DMS114 treated with DMSO at 0.1 percent for 48 hours (cell line): ENCODE measurements around the gene C1orf94.

Experiments used
- DNase-seq: peaks from one replicate; lab custom pipeline; 2025; ENCODE audit not compliant: unreplicated experiment; lab: John Stamatoyannopoulos, UW

The C1orf94 gene

GRCh38 chr1:34176830-34177603 lies at the start of gene C1orf94:
Gene C1orf94, plus strand, starts transcription at chr1:34176907. Its CDS starts 883 bp downstream, at chr1:34177790.
- no peak for DNase-seq

- no peak for DNase-seq
These were observed 49.4 kb upstream of the C1orf94 start for GRCh38 chr1:34127006-34128000.

- no peak for DNase-seq
These were observed 48.4 kb upstream of the C1orf94 start for GRCh38 chr1:34128186-34128889.

- DNase-seq, result no peak
These were observed 47.1 kb upstream of the C1orf94 start for GRCh38 chr1:34129630-34130029.

- DNase-seq, result no peak
These were observed 46.4 kb upstream of the C1orf94 start for GRCh38 chr1:34130306-34130705.

- DNase-seq, result no peak
These were observed 45.1 kb upstream of the C1orf94 start for GRCh38 chr1:34131396-34132160.

- DNase-seq, result no peak
These were observed 44.6 kb upstream of the C1orf94 start for GRCh38 chr1:34132161-34132420.

- DNase-seq, result no peak
These were observed 39.3 kb upstream of the C1orf94 start for GRCh38 chr1:34137411-34137810.

GRCh38 chr1:34140011-34140676 lies 36.6 kb upstream of the C1orf94 start:
- no peak for DNase-seq

- DNase-seq, result no peak
These were observed 32.7 kb upstream of the C1orf94 start for GRCh38 chr1:34143975-34144374.

- no peak for DNase-seq
These were observed 31.9 kb upstream of the C1orf94 start for GRCh38 chr1:34144766-34145165.

GRCh38 chr1:34147301-34147700 lies 29.4 kb upstream of the C1orf94 start:
- DNase-seq, result no peak

GRCh38 chr1:34149501-34149900 lies 27.2 kb upstream of the C1orf94 start:
- no peak for DNase-seq

GRCh38 chr1:34153246-34153645 lies 23.5 kb upstream of the C1orf94 start:
- no peak for DNase-seq

- no peak for DNase-seq
These were observed 20.8 kb upstream of the C1orf94 start for GRCh38 chr1:34155860-34156259.

GRCh38 chr1:34156739-34157138 lies 20.0 kb upstream of the C1orf94 start:
- DNase-seq, result no peak

- DNase-seq, result peak; percentile 65
These were observed 13.6 kb upstream of the C1orf94 start for GRCh38 chr1:34162852-34163766.

- no peak for DNase-seq
These were observed 12.6 kb upstream of the C1orf94 start for GRCh38 chr1:34163792-34164731.
